SK-N-SH (cell line): Measurements from ENCODE around the gene PI4K2A. TPM values are rescaled to one million over a fixed set of nuclear protein-coding genes. Genes with fewer than 3 reads are reported as not detected.

Experiments used
- EP300 ChIP-seq, 2 experiments: IDR thresholded peaks; 2 replicates each; pipeline versions ENCODE4 v1.4.0 to v1.6.1; 2012; ENCODE audit warnings: borderline replicate concordance in 1 of 2, low read depth in 1 of 2, low read length in 1 of 2
- EZH2phosphoT487 ChIP-seq: fragments of 200-600 bp; sonication (generic); IDR thresholded peaks from 2 replicates; pipeline ENCODE4 v1.6.1; 2017; ENCODE audit warnings: low read depth, mixed run types, mild to moderate bottlenecking, antibody characterized with exemption, moderate library complexity, borderline replicate concordance
- FOXJ3 ChIP-seq: sonication (generic); formaldehyde crosslinking; IDR thresholded peaks from 2 replicates; pipeline ENCODE4 v1.5.1; 2020; ENCODE audit warnings: mild to moderate bottlenecking, missing genetic modification reagents
- FOXM1 ChIP-seq: IDR thresholded peaks from 2 replicates; pipeline ENCODE4 v1.4.0; 2012; ENCODE audit warnings: low read depth, mild to moderate bottlenecking
- GATA2 ChIP-seq: sonication (generic); formaldehyde crosslinking; IDR thresholded peaks from 2 replicates; pipeline ENCODE4 v1.5.0; 2020; ENCODE audit warnings: mild to moderate bottlenecking, missing genetic modification reagents
- IRF3 ChIP-seq: fragments of 150-350 bp; IDR thresholded peaks from 2 replicates; pipeline ENCODE4 v1.6.1; 2016; ENCODE audit warnings: mild to moderate bottlenecking, low read depth, low read length
- RAD21 ChIP-seq: IDR thresholded peaks from 2 replicates; pipeline ENCODE4 v1.6.1; 2012; ENCODE audit warnings: mild to moderate bottlenecking, low read length
- REST ChIP-seq: IDR thresholded peaks from 2 replicates; pipeline ENCODE4 v1.6.1; 2012; ENCODE audit warnings: mild to moderate bottlenecking, low read depth, low read length, moderate library complexity
- RXRA ChIP-seq: IDR thresholded peaks from 2 replicates; pipeline ENCODE4 v1.4.0; 2012; ENCODE audit warnings: low read depth, mild to moderate bottlenecking, borderline replicate concordance
- SIN3A ChIP-seq: IDR thresholded peaks from 2 replicates; pipeline ENCODE4 v1.6.1; 2012; ENCODE audit warnings: low read depth, mild to moderate bottlenecking, low read length, moderate library complexity, borderline replicate concordance
- YY1 ChIP-seq: IDR thresholded peaks from 2 replicates; pipeline ENCODE4 v1.4.0; 2012; ENCODE audit warnings: low read depth, mild to moderate bottlenecking
- ZBTB33 ChIP-seq: IDR thresholded peaks from 2 replicates; pipeline ENCODE4 v1.4.0; 2012; ENCODE audit warnings: low read depth, borderline replicate concordance
- polyA plus RNA-seq, 3 experiments: library from polyadenylated mRNA; depleted of rRNA; stranded (reverse); fragments of >200 nt; gene quantifications; 2 replicates each; pipeline ENCODE4 v1.2.3, GENCODE V29; 2012

PI4K2A gene
- polyA plus RNA-seq, 1 of the 3 experiments (the other 2 are of a cell fraction) = 23.8 TPM

- TF ChIP-seq REST (no peak), SIN3A (no peak), FOXJ3 (no peak), RXRA (no peak), YY1 (no peak), RAD21 (peak; percentile 85), GATA2 (CRISPR knock-in tag) (no peak), IRF3 (no peak), EZH2phosphoT487 (no peak), ZBTB33 (no peak), EP300 (IDR thresholded peaks at IDR 0.05; ENCODE audit: borderline replicate concordance in 1 of 2, low read depth in 1 of 2, low read length in 1 of 2) (no peak), FOXM1 (no peak)
- TF ChIP-seq, all 33 proteins: peak for 4
Observed at GRCh38 chr10:97676770-97677581, 36.5 kb downstream of the PI4K2A start (continued).
